ENCODE measurements around the gene JAG2.

The JAG2 gene

GRCh38 chr14:105093431-105094192, 75.0 kb downstream of the JAG2 start (continued):
- TF ChIP-seq AEBP2 (tag by site-specific recombination; IDR thresholded peaks at IDR 0.05; ENCODE audit: borderline replicate concordance) (no peak), ZNF394 (tag by site-specific recombination; IDR thresholded peaks at IDR 0.05; ENCODE audit: borderline replicate concordance) (no peak), ZNF449 (tag by site-specific recombination; IDR thresholded peaks at IDR 0.05) (peak; percentile 99), MEIS1 (CRISPR knock-in tag; IDR thresholded peaks at IDR 0.05; ENCODE audit: borderline replicate concordance) (no peak), ZNF544 (tag by site-specific recombination; IDR thresholded peaks at IDR 0.05) (no peak), ZNF785 (tag by site-specific recombination; IDR thresholded peaks at IDR 0.05) (0 out of 2 replicates have a peak, but pooled peaks have one; percentile 28), ZNF549 (tag by site-specific recombination; IDR thresholded peaks at IDR 0.05) (no peak), KLF9 (tag by site-specific recombination; IDR thresholded peaks at IDR 0.05; ENCODE audit: low read depth) (peak; percentile 82), SP2 (tag by site-specific recombination; IDR thresholded peaks at IDR 0.05) (peak; percentile 82), ZNF2 (tag by site-specific recombination; IDR thresholded peaks at IDR 0.05) (peak; percentile 69; the same call in 1 of the 2 replicates), ZIC2 (tag by site-specific recombination; IDR thresholded peaks at IDR 0.05) (peak; percentile 91), GLIS2 (tag by site-specific recombination; IDR thresholded peaks at IDR 0.05) (peak; percentile 99), ZBTB20 (tag by site-specific recombination; IDR thresholded peaks at IDR 0.05) (peak; percentile 89; the same call in 1 of the 2 replicates), ZNF202 (tag by site-specific recombination; IDR thresholded peaks at IDR 0.05; ENCODE audit: borderline replicate concordance) (no peak)

GRCh38 chr14:105093038-105093430, 75.5 kb downstream of the JAG2 start:
- CTCF ChIA-PET, result interaction anchor here (0.7 to 0.9 kb wide), 2 partner anchors 95 to 258 kb away, joined by 3 read pairs; no protein-coding TSS in a partner anchor
- H3K9me3 ChIP-seq (ENCODE audit: control insufficient read depth, insufficient read depth, low read depth, low read length), result no peaks in the 10 kb centered on the region
- H3K4me3 ChIP-seq (ENCODE audit: low read depth, low read length), result no peak overlapping the region; the same call in 1 of the 2 replicates
- POLR2A ChIA-PET, result no interaction called here
- peak overlapping the region; percentile 78; the same call in 1 of the 2 replicates for H3K27ac ChIP-seq (ENCODE audit: extremely low read depth, low read depth, low read length)
- H3K4me1 ChIP-seq (ENCODE audit: control insufficient read depth, insufficient read depth, low read length), result peaks cover 3% of the 10 kb centered on the region
- no peaks in the 10 kb centered on the region for H3K36me3 ChIP-seq (ENCODE audit: control insufficient read depth in 2 of 2, insufficient read depth in 1 of 2, low read length in 2 of 2)
- TF ChIP-seq ZNF624 (tag by site-specific recombination; IDR thresholded peaks at IDR 0.05) (no peak), ZNF530 (tag by site-specific recombination; IDR thresholded peaks at IDR 0.05; ENCODE audit: low read depth) (no peak), KLF10 (tag by site-specific recombination; IDR thresholded peaks at IDR 0.05) (no peak), ZNF24 (tag by site-specific recombination; IDR thresholded peaks at IDR 0.05) (no peak), BCL11A (tag by site-specific recombination; IDR thresholded peaks at IDR 0.05; ENCODE audit: low read depth) (no peak), TRIM28 (IDR thresholded peaks at IDR 0.05; ENCODE audit: borderline replicate concordance, low read length) (no peak), ZNF707 (tag by site-specific recombination; IDR thresholded peaks at IDR 0.05) (no peak), ZNF341 (tag by site-specific recombination; IDR thresholded peaks at IDR 0.05; ENCODE audit: low read depth) (no peak; the same call in 1 of the 2 replicates), HIC1 (tag by site-specific recombination; IDR thresholded peaks at IDR 0.05) (no peak), MZF1 (tag by site-specific recombination; IDR thresholded peaks at IDR 0.05; ENCODE audit: borderline replicate concordance) (no peak), OSR2 (tag by site-specific recombination; IDR thresholded peaks at IDR 0.05) (no peak), ZNF518A (tag by site-specific recombination; conservative IDR thresholded peaks at IDR 0.05; ENCODE audit: low read depth) (no peak)
